GM21528 (cell line): ENCODE data around the gene CFAP74.

Experiments used
- ATAC-seq: cut with Tn5 transposase; IDR thresholded peaks from one replicate; pipeline ENCODE4 v1.9.1; 2021; ENCODE audit warnings: mild to moderate bottlenecking, moderate library complexity; ENCODE audit not compliant: unreplicated experiment, low FRiP score

The CFAP74 gene

GRCh38 chr1:1956586-1957532 is 46.7 kb downstream of the CFAP74 start:
- no peak for ATAC-seq

- no peak for ATAC-seq
These were observed 47.5 kb downstream of the CFAP74 start for GRCh38 chr1:1956101-1956500.

GRCh38 chr1:1955621-1956094 is 47.9 kb downstream of the CFAP74 start:
- ATAC-seq = no peak

GRCh38 chr1:1954831-1955441 is 48.6 kb downstream of the CFAP74 start:
- ATAC-seq = no peak

GRCh38 chr1:1954015-1954414 is 49.6 kb downstream of the CFAP74 start:
- ATAC-seq = no peak

- no peak for ATAC-seq
These were observed 52.6 kb downstream of the CFAP74 start for GRCh38 chr1:1950940-1951339.

GRCh38 chr1:1948783-1949182 is 54.8 kb downstream of the CFAP74 start:
- no peak for ATAC-seq

GRCh38 chr1:1947493-1947892 is 56.1 kb downstream of the CFAP74 start:
- no peak for ATAC-seq

GRCh38 chr1:1946540-1946939 is 57.0 kb downstream of the CFAP74 start:
- ATAC-seq = no peak

- no peak for ATAC-seq
These were observed 57.7 kb downstream of the CFAP74 start for GRCh38 chr1:1945782-1946393.

- no peak for ATAC-seq
These were observed 59.6 kb downstream of the CFAP74 start for GRCh38 chr1:1943834-1944570.

- no peak for ATAC-seq
These were observed 60.6 kb downstream of the CFAP74 start for GRCh38 chr1:1942753-1943656.

GRCh38 chr1:1941868-1942752 is 61.5 kb downstream of the CFAP74 start:
- ATAC-seq = no peak

- ATAC-seq = no peak
These were observed 62.3 kb downstream of the CFAP74 start for GRCh38 chr1:1941211-1941841.

GRCh38 chr1:1940123-1940425 is 63.5 kb downstream of the CFAP74 start:
- ATAC-seq = no peak

- no peak for ATAC-seq
These were observed 64.1 kb downstream of the CFAP74 start for GRCh38 chr1:1939296-1940122.

- ATAC-seq = no peak
These were observed 64.8 kb downstream of the CFAP74 start for GRCh38 chr1:1938613-1939295.
